HG02610 (cell line): ENCODE measurements around the gene SIMC1.
A peak's percentile ranks its signal among the peaks of the same experiment; 100 is the strongest.

Source experiments
- ATAC-seq: cut with Tn5 transposase; IDR thresholded peaks from one replicate; pipeline ENCODE4 v1.9.1; 2021; ENCODE audit warnings: mild to moderate bottlenecking, moderate library complexity; ENCODE audit not compliant: unreplicated experiment

SIMC1 gene

GRCh38 chr5:176387384-176387925 is 149.2 kb downstream of the SIMC1 start:
- ATAC-seq = no peak

DNA sequence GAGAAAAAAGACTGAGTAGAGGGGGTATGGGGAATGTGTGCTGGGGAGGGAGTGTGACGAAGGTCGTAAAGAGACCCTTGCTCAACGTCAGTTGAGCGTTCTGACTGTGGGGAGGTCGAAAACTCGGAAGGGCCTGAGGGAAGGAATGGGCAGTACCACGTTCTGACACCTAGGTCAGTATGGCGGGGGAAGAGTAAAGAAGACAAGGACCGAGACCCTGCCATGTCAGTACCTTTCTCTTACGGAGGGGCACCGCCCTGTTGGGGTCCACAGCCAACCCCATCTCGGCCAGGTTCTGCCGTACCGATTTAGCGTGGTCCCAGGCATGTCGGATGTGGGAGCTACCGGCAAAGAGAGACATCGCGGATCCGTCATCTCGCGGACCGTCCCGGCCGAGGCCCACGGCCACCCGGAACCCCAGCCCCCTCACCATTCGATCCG is 149.8 kb downstream of the SIMC1 start:
- no peak for ATAC-seq

GRCh38 chr5:176388444-176389134 is 150.4 kb downstream of the SIMC1 start, which contains the start of the genes HIGD2A and NOP16:
Gene HIGD2A, plus strand, starts transcription at chr5:176388751. Its CDS starts 69 bp downstream, at chr5:176388820.
Gene NOP16, minus strand, starts transcription at chr5:176388598. Its CDS starts 59 bp downstream, at chr5:176388539.
- peak; percentile 84 for ATAC-seq

GRCh38 chr5:176389135-176390123 is 151.2 kb downstream of the SIMC1 start:
- peak; percentile 31 for ATAC-seq

- ATAC-seq = no peak
These were observed 153.3 kb downstream of the SIMC1 start for GRCh38 chr5:176391479-176391878.

DNA sequence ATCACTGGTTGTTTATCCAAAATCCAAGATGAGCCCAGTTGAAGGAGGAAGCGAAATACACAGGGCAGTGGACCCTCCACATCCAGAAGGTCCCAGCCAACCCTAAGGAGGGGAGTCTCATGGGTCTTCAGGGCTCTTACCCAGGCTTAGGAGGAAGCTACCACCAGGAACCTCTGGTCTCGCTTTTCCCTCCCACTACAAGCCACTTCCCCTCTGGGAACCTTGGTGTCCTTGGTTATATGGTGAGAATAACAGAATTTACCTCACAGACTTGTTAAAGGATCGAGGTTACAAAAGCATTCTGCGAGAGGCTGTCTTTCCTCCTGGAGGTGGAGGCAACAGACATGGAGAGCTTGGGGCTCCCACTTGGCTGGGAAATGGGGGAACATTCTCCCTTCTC is 153.8 kb downstream of the SIMC1 start:
- ATAC-seq = no peak

GRCh38 chr5:176392526-176392925 is 154.3 kb downstream of the SIMC1 start:
- ATAC-seq = no peak

GRCh38 chr5:176394096-176394495 is 155.9 kb downstream of the SIMC1 start:
- no peak for ATAC-seq

DNA sequence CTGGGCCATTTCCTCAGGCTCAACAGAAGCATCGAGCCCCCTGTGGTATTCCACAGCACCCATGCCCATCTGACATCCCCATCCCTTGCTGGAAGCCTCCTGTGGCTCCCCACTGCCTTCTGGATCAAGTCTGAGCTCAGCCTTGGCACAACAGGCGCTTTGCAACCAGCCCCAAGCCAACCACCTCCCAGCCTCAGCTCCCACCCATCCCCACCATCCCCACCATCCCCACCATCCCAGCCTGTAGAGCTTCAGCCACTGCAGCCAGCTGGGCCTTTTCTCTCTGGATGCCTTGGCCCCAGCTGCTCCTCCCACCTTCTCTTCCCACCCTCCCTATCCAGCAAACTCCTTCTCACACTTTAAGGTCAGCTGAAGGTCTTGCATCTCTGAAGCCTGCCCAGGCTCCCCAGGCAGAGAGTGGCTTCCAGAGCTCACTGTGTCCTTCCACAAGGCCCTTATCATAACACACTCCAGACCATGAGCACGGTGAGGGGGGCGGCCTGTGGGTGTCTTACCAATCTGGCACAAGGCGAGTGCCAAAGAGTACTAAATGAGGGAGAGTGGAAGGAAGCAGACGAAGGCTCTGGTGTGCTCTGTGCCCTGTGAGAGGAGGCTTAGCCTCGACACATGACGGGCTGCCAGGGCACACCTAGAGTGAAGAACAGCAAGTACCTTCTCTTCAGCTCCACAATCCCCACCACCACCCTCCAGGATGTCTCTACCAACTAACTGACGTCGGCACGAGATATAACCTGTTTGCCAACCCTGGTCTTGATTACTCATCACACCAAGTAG is 156.9 kb downstream of the SIMC1 start:
- no peak for ATAC-seq
